H1 (cell line): ENCODE data around the gene CDCA3. TPM values are rescaled to one million over a fixed set of nuclear protein-coding genes. Genes with fewer than 3 reads are reported as not detected.

ENCODE experiments used
- CBX8 ChIP-seq: fragments of 300-800, 300-1000 bp; sonication (generic); IDR thresholded peaks from 2 replicates; pipeline ENCODE4 v1.7.1; 2016; ENCODE audit warnings: low read depth, low read length, borderline replicate concordance
- EP300 ChIP-seq, 2 experiments: IDR thresholded peaks; 1 replicate in 1 of 2; 2 replicates in 1 of 2; pipeline ENCODE4 v1.6.1; 2011 to 2012; ENCODE audit warnings: low read depth in 2 of 2, low read length in 2 of 2, mild to moderate bottlenecking in 2 of 2, borderline replicate concordance in 1 of 2, inconsistent platforms in 1 of 2, moderate library complexity in 1 of 2
- HDAC2 ChIP-seq, 2 experiments: fragments of 300-600 bp in 1 of 2; sonication (generic) in 1 of 2; IDR thresholded peaks; 2 replicates each; pipeline ENCODE4 v1.6.1; 2011 to 2012; ENCODE audit warnings: low read depth in 2 of 2, low read length in 2 of 2, mild to moderate bottlenecking in 2 of 2, moderate library complexity in 2 of 2, borderline replicate concordance in 1 of 2, inconsistent platforms in 1 of 2
- RAD21 ChIP-seq, 2 experiments: IDR thresholded peaks in 1 of 2; conservative IDR thresholded peaks in 1 of 2; 2 replicates each; pipeline ENCODE4 v1.6.1; 2011; ENCODE audit warnings: low read depth in 2 of 2, low read length in 2 of 2, improper control_type of control experiment in 1 of 2, inconsistent platforms in 1 of 2, mild to moderate bottlenecking in 1 of 2, moderate library complexity in 1 of 2
- RBBP5 ChIP-seq: IDR thresholded peaks from 2 replicates; pipeline ENCODE4 v1.7.1; 2012; ENCODE audit warnings: low read depth, mild to moderate bottlenecking, inconsistent platforms, low read length, moderate library complexity, borderline replicate concordance
- USF2 ChIP-seq: IDR thresholded peaks from 2 replicates; pipeline ENCODE4 v1.6.1; 2011; ENCODE audit warnings: low read length, improper control_type of control experiment
- polyA plus RNA-seq, 7 experiments: library from polyadenylated mRNA; depleted of rRNA in 3 of 7; stranded (reverse) in 5 of 7; unstranded in 2 of 7; fragments of >200 nt in 5 of 7; fragments of 200-250 nt in 2 of 7; gene quantifications; 1 replicate in 5 of 7; 2 replicates in 1 of 7; 4 replicates in 1 of 7; pipeline versions ENCODE4 v1.2.1 to v1.2.3, GENCODE V29; 2011 to 2013; ENCODE audit warnings: missing spikeins in 2 of 7, mixed read lengths in 2 of 7
- total RNA-seq: library from RNA; stranded (reverse); fragmentation: NEBNext Ultra II Directional; extraction: Animal tissue kit (Norgen Biotek cat#: 25700); gene quantifications from 2 replicates; pipeline ENCODE4 v1.2.1, GENCODE V29; 2021

Gene CDCA3
- total and polyA plus RNA-seq, 2 of the 8 experiments (the other 6 are each of a cell fraction or from before 2014, with no cell fraction given): 47.7 to 71.2 TPM

GRCh38 chr12:6818222-6818621 lies 32.9 kb downstream of the CDCA3 start (continued):
- peak; percentile 58 for TF ChIP-seq USF2
- TF ChIP-seq RBBP5: no peak
- TF ChIP-seq EP300 (IDR thresholded peaks at IDR 0.05; ENCODE audit: borderline replicate concordance in 1 of 2, low read depth in 2 of 2, low read length in 2 of 2): peak; percentile 4 to 56; a peak in 2 of 3 replicates
- no peak for TF ChIP-seq RAD21 (IDR thresholded peaks at IDR 0.05 in 1 of 2, conservative IDR thresholded peaks at IDR 0.05 in 1 of 2; ENCODE audit: low read depth in 2 of 2, low read length in 2 of 2)
- no peak for TF ChIP-seq HDAC2 (IDR thresholded peaks at IDR 0.05; ENCODE audit: borderline replicate concordance in 1 of 2, low read depth in 2 of 2, low read length in 2 of 2)
- no peak for TF ChIP-seq CBX8
